DMS114 treated with DMSO at 0.1 percent for 48 hours (cell line): ENCODE measurements around the gene DSCAM.

Source experiments
- DNase-seq: peaks from one replicate; lab custom pipeline; 2025; ENCODE audit not compliant: unreplicated experiment; lab: John Stamatoyannopoulos, UW

DSCAM gene

GRCh38 chr21:40151611-40152010 is 695.3 kb downstream of the DSCAM start:
- no peak for DNase-seq

- peak; percentile 5 for DNase-seq
Observed at GRCh38 chr21:40146216-40146837, 700.6 kb downstream of the DSCAM start.

- peak; percentile 36 for DNase-seq
Observed at GRCh38 chr21:40143822-40144525, 703.0 kb downstream of the DSCAM start.

GRCh38 chr21:40141621-40142020 is 705.3 kb downstream of the DSCAM start:
- DNase-seq = no peak

- DNase-seq = no peak
Observed at GRCh38 chr21:40140675-40141074, 706.3 kb downstream of the DSCAM start.

GRCh38 chr21:40139636-40140035 is 707.3 kb downstream of the DSCAM start:
- DNase-seq = no peak

- DNase-seq = no peak
Observed at GRCh38 chr21:40136571-40136970, 710.4 kb downstream of the DSCAM start.

GRCh38 chr21:40134731-40135492 is 712.0 kb downstream of the DSCAM start:
- no peak for DNase-seq

- no peak for DNase-seq
Observed at GRCh38 chr21:40130476-40130875, 716.5 kb downstream of the DSCAM start.

- DNase-seq = no peak
Observed at GRCh38 chr21:40129809-40130208, 717.1 kb downstream of the DSCAM start.

GRCh38 chr21:40128891-40129290 is 718.1 kb downstream of the DSCAM start:
- DNase-seq = no peak

- DNase-seq = peak; percentile 0
Observed at GRCh38 chr21:40120940-40121575, 725.9 kb downstream of the DSCAM start.

GRCh38 chr21:40118527-40118926 is 728.4 kb downstream of the DSCAM start:
- DNase-seq = no peak

GRCh38 chr21:40117236-40117635 is 729.7 kb downstream of the DSCAM start:
- DNase-seq = no peak

GRCh38 chr21:40115775-40116174 is 731.2 kb downstream of the DSCAM start:
- no peak for DNase-seq

GRCh38 chr21:40102682-40103081 is 744.3 kb downstream of the DSCAM start:
- no peak for DNase-seq

GRCh38 chr21:40099809-40100208 is 747.1 kb downstream of the DSCAM start:
- no peak for DNase-seq

GRCh38 chr21:40095477-40095876 is 751.5 kb downstream of the DSCAM start:
- DNase-seq = no peak

GRCh38 chr21:40080385-40080784 is 766.6 kb downstream of the DSCAM start:
- DNase-seq = no peak

GRCh38 chr21:40074710-40075109 is 772.2 kb downstream of the DSCAM start:
- no peak for DNase-seq

- DNase-seq = no peak
Observed at GRCh38 chr21:40074198-40074597, 772.8 kb downstream of the DSCAM start.

- no peak for DNase-seq
Observed at GRCh38 chr21:40073642-40074041, 773.3 kb downstream of the DSCAM start.
